ENCODE measurements around the gene WDR62.

Gene WDR62

GRCh38 chr19:36019061-36019670, 35.5 kb upstream of the WDR62 start:
- Histone ChIP-seq H3K36me3 (ENCODE audit: control insufficient read depth in 1 of 2, insufficient read depth in 2 of 2, low read length in 2 of 2) (peaks cover 0 to 7% of the 10 kb centered on the region in 2 donors), H3K4me3 (ENCODE audit: low read depth in 1 of 2, low read length in 2 of 2) (no peak overlapping the region), H3K4me1 (ENCODE audit: control insufficient read depth in 1 of 2, insufficient read depth in 2 of 2, low read length in 2 of 2) (peaks cover 7 to 8% of the 10 kb centered on the region in 2 donors), H3K27ac (ENCODE audit: low read depth, low read length) (no peak overlapping the region), H3K9ac (ENCODE audit: low read depth in 1 of 2, low read length in 2 of 2) (no peak overlapping the region), H3K27me3 (ENCODE audit: control insufficient read depth in 1 of 2, insufficient read depth in 2 of 2, low read length in 2 of 2) (no peaks in the 10 kb centered on the region), H3K9me3 (ENCODE audit: control insufficient read depth in 1 of 2, low read length in 2 of 2) (no peaks in the 10 kb centered on the region)

- no peaks in the 10 kb centered on the region for H3K27me3 ChIP-seq (ENCODE audit: control insufficient read depth in 1 of 2, insufficient read depth in 2 of 2, low read length in 2 of 2)
- no peaks in the 10 kb centered on the region for H3K9me3 ChIP-seq (ENCODE audit: control insufficient read depth in 1 of 2, low read length in 2 of 2)
- H3K4me1 ChIP-seq (ENCODE audit: control insufficient read depth in 1 of 2, insufficient read depth in 2 of 2, low read length in 2 of 2), result no peaks in the 10 kb centered on the region
- peaks cover 0 to 8% of the 10 kb centered on the region in 2 donors for H3K36me3 ChIP-seq (ENCODE audit: control insufficient read depth in 1 of 2, insufficient read depth in 2 of 2, low read length in 2 of 2)
- H3K9ac ChIP-seq (ENCODE audit: low read depth in 1 of 2, low read length in 2 of 2), result no peak overlapping the region
- no peak overlapping the region for H3K27ac ChIP-seq (ENCODE audit: low read depth, low read length)
- H3K4me3 ChIP-seq (ENCODE audit: low read depth in 1 of 2, low read length in 2 of 2), result no peak overlapping the region
Measured at GRCh38 chr19:36023432-36023831, 31.3 kb upstream of the WDR62 start.

GRCh38 chr19:36025541-36025940, 29.2 kb upstream of the WDR62 start:
- H3K36me3 ChIP-seq (ENCODE audit: control insufficient read depth in 1 of 2, insufficient read depth in 2 of 2, low read length in 2 of 2), result peaks cover 0 to 8% of the 10 kb centered on the region in 2 donors
- H3K9ac ChIP-seq (ENCODE audit: low read depth in 1 of 2, low read length in 2 of 2), result no peak overlapping the region
- no peak overlapping the region for H3K4me3 ChIP-seq (ENCODE audit: low read depth in 1 of 2, low read length in 2 of 2)
- H3K27ac ChIP-seq (ENCODE audit: low read depth, low read length), result no peak overlapping the region
- no peaks in the 10 kb centered on the region for H3K27me3 ChIP-seq (ENCODE audit: control insufficient read depth in 1 of 2, insufficient read depth in 2 of 2, low read length in 2 of 2)
- no peaks in the 10 kb centered on the region for H3K9me3 ChIP-seq (ENCODE audit: control insufficient read depth in 1 of 2, low read length in 2 of 2)
- no peaks in the 10 kb centered on the region for H3K4me1 ChIP-seq (ENCODE audit: control insufficient read depth in 1 of 2, insufficient read depth in 2 of 2, low read length in 2 of 2)

GRCh38 chr19:36026091-36026876, 28.4 kb upstream of the WDR62 start:
- Histone ChIP-seq H3K4me3 (ENCODE audit: low read depth in 1 of 2, low read length in 2 of 2) (no peak overlapping the region), H3K4me1 (ENCODE audit: control insufficient read depth in 1 of 2, insufficient read depth in 2 of 2, low read length in 2 of 2) (no peaks in the 10 kb centered on the region), H3K27ac (ENCODE audit: low read depth, low read length) (no peak overlapping the region), H3K9me3 (ENCODE audit: control insufficient read depth in 1 of 2, low read length in 2 of 2) (no peaks in the 10 kb centered on the region), H3K9ac (ENCODE audit: low read depth in 1 of 2, low read length in 2 of 2) (no peak overlapping the region), H3K27me3 (ENCODE audit: control insufficient read depth in 1 of 2, insufficient read depth in 2 of 2, low read length in 2 of 2) (no peaks in the 10 kb centered on the region), H3K36me3 (ENCODE audit: control insufficient read depth in 1 of 2, insufficient read depth in 2 of 2, low read length in 2 of 2) (peaks cover 0 to 8% of the 10 kb centered on the region in 2 donors)

GRCh38 chr19:36027696-36028095, 27.0 kb upstream of the WDR62 start:
- Histone ChIP-seq H3K9ac (ENCODE audit: low read depth in 1 of 2, low read length in 2 of 2) (no peak overlapping the region), H3K27me3 (ENCODE audit: control insufficient read depth in 1 of 2, insufficient read depth in 2 of 2, low read length in 2 of 2) (no peaks in the 10 kb centered on the region), H3K36me3 (ENCODE audit: control insufficient read depth in 1 of 2, insufficient read depth in 2 of 2, low read length in 2 of 2) (peaks cover 0 to 8% of the 10 kb centered on the region in 2 donors), H3K4me3 (ENCODE audit: low read depth in 1 of 2, low read length in 2 of 2) (no peak overlapping the region), H3K27ac (ENCODE audit: low read depth, low read length) (no peak overlapping the region), H3K9me3 (ENCODE audit: control insufficient read depth in 1 of 2, low read length in 2 of 2) (no peaks in the 10 kb centered on the region), H3K4me1 (ENCODE audit: control insufficient read depth in 1 of 2, insufficient read depth in 2 of 2, low read length in 2 of 2) (no peaks in the 10 kb centered on the region)

GRCh38 chr19:36028313-36029041, 26.2 kb upstream of the WDR62 start:
- no peaks in the 10 kb centered on the region for H3K27me3 ChIP-seq (ENCODE audit: control insufficient read depth in 1 of 2, insufficient read depth in 2 of 2, low read length in 2 of 2)
- H3K27ac ChIP-seq (ENCODE audit: low read depth, low read length), result no peak overlapping the region

GRCh38 chr19:36030264-36031148, 24.2 kb upstream of the WDR62 start:
- Histone ChIP-seq H3K27ac (ENCODE audit: low read depth, low read length) (no peak overlapping the region), H3K9me3 (ENCODE audit: control insufficient read depth in 1 of 2, low read length in 2 of 2) (no peaks in the 10 kb centered on the region), H3K4me3 (ENCODE audit: low read depth in 1 of 2, low read length in 2 of 2) (no peak overlapping the region), H3K27me3 (ENCODE audit: control insufficient read depth in 1 of 2, insufficient read depth in 2 of 2, low read length in 2 of 2) (no peaks in the 10 kb centered on the region), H3K4me1 (ENCODE audit: control insufficient read depth in 1 of 2, insufficient read depth in 2 of 2, low read length in 2 of 2) (no peaks in the 10 kb centered on the region), H3K36me3 (ENCODE audit: control insufficient read depth in 1 of 2, insufficient read depth in 2 of 2, low read length in 2 of 2) (peaks cover 7 to 8% of the 10 kb centered on the region in 2 donors), H3K9ac (ENCODE audit: low read depth in 1 of 2, low read length in 2 of 2) (no peak overlapping the region)

More at GRCh38 chr19:36028313-36029041, 26.2 kb upstream of the WDR62 start:
- no peaks in the 10 kb centered on the region for H3K9me3 ChIP-seq (ENCODE audit: control insufficient read depth in 1 of 2, low read length in 2 of 2)
- H3K4me1 ChIP-seq (ENCODE audit: control insufficient read depth in 1 of 2, insufficient read depth in 2 of 2, low read length in 2 of 2), result no peaks in the 10 kb centered on the region
- peaks cover 0 to 8% of the 10 kb centered on the region in 2 donors for H3K36me3 ChIP-seq (ENCODE audit: control insufficient read depth in 1 of 2, insufficient read depth in 2 of 2, low read length in 2 of 2)
- no peak overlapping the region for H3K4me3 ChIP-seq (ENCODE audit: low read depth in 1 of 2, low read length in 2 of 2)
- H3K9ac ChIP-seq (ENCODE audit: low read depth in 1 of 2, low read length in 2 of 2), result no peak overlapping the region

GRCh38 chr19:36031308-36031707, 23.4 kb upstream of the WDR62 start:
- Histone ChIP-seq H3K4me1 (ENCODE audit: control insufficient read depth in 1 of 2, insufficient read depth in 2 of 2, low read length in 2 of 2) (no peaks in the 10 kb centered on the region), H3K36me3 (ENCODE audit: control insufficient read depth in 1 of 2, insufficient read depth in 2 of 2, low read length in 2 of 2) (peaks cover 7 to 8% of the 10 kb centered on the region in 2 donors), H3K4me3 (ENCODE audit: low read depth in 1 of 2, low read length in 2 of 2) (no peak overlapping the region), H3K9ac (ENCODE audit: low read depth in 1 of 2, low read length in 2 of 2) (peak overlapping the region in 1 of 2 donors; percentile 25), H3K27me3 (ENCODE audit: control insufficient read depth in 1 of 2, insufficient read depth in 2 of 2, low read length in 2 of 2) (no peaks in the 10 kb centered on the region), H3K9me3 (ENCODE audit: control insufficient read depth in 1 of 2, low read length in 2 of 2) (no peaks in the 10 kb centered on the region), H3K27ac (ENCODE audit: low read depth, low read length) (no peak overlapping the region)

GRCh38 chr19:36032251-36033104, 22.2 kb upstream of the WDR62 start, which contains the start of gene CLIP3:
TSS of gene CLIP3 (minus strand) at chr19:36032873. CDS start at chr19:36032357, 516 bp downstream.
- H3K9me3 ChIP-seq (ENCODE audit: control insufficient read depth in 1 of 2, low read length in 2 of 2), result no peaks in the 10 kb centered on the region
- no peaks in the 10 kb centered on the region for H3K4me1 ChIP-seq (ENCODE audit: control insufficient read depth in 1 of 2, insufficient read depth in 2 of 2, low read length in 2 of 2)
- no peaks in the 10 kb centered on the region for H3K27me3 ChIP-seq (ENCODE audit: control insufficient read depth in 1 of 2, insufficient read depth in 2 of 2, low read length in 2 of 2)
- peak within 1 kb of the TSS in 1 of 2 donors; percentile 33 for H3K9ac ChIP-seq (ENCODE audit: low read depth in 1 of 2, low read length in 2 of 2)
- H3K27ac ChIP-seq (ENCODE audit: low read depth, low read length), result no peak within 1 kb of the TSS
- peaks cover 7 to 8% of the 10 kb centered on the region in 2 donors for H3K36me3 ChIP-seq (ENCODE audit: control insufficient read depth in 1 of 2, insufficient read depth in 2 of 2, low read length in 2 of 2)
- peak within 1 kb of the TSS; percentile 47 to 55 for H3K4me3 ChIP-seq (ENCODE audit: low read depth in 1 of 2, low read length in 2 of 2)
